NAMALWA (cell line): ENCODE results near the gene GAS7.
A peak's percentile ranks its signal among the peaks of the same experiment; 100 is the strongest.

Source experiments
- DNase-seq: peaks from one replicate; pipeline ENCODE4 v3.0.0-alpha.2; 2015; ENCODE audit warnings: low spot score

Gene GAS7

GRCh38 chr17:9981344-9981915, 217.0 kb downstream of the GAS7 start:
- no peak for DNase-seq

GRCh38 chr17:9979463-9979995, 218.9 kb downstream of the GAS7 start:
- DNase-seq = no peak

- no peak for DNase-seq
Observed at GRCh38 chr17:9977180-9977575, 221.2 kb downstream of the GAS7 start.

GRCh38 chr17:9976283-9977179, 221.9 kb downstream of the GAS7 start:
- DNase-seq = no peak

GRCh38 chr17:9974448-9975381, 223.7 kb downstream of the GAS7 start:
- DNase-seq = no peak

GRCh38 chr17:9973669-9974447, 224.5 kb downstream of the GAS7 start:
- DNase-seq = no peak

- no peak for DNase-seq
Observed at GRCh38 chr17:9971991-9972390, 226.4 kb downstream of the GAS7 start.

GRCh38 chr17:9969301-9969935, 229.0 kb downstream of the GAS7 start:
- no peak for DNase-seq

- no peak for DNase-seq
Observed at GRCh38 chr17:9968881-9969280, 229.5 kb downstream of the GAS7 start.

- no peak for DNase-seq
Observed at GRCh38 chr17:9968008-9968407, 230.4 kb downstream of the GAS7 start.

- DNase-seq = peak; percentile 39
Observed at GRCh38 chr17:9959377-9959981, 238.9 kb downstream of the GAS7 start.

- no peak for DNase-seq
Observed at GRCh38 chr17:9958586-9959281, 239.7 kb downstream of the GAS7 start.

- DNase-seq = no peak
Observed at GRCh38 chr17:9957244-9957643, 241.2 kb downstream of the GAS7 start.

GRCh38 chr17:9956474-9957131, 241.8 kb downstream of the GAS7 start:
- no peak for DNase-seq

- DNase-seq = no peak
Observed at GRCh38 chr17:9953492-9953891, 244.9 kb downstream of the GAS7 start.

- no peak for DNase-seq
Observed at GRCh38 chr17:9951803-9952202, 246.6 kb downstream of the GAS7 start.

- no peak for DNase-seq
Observed at GRCh38 chr17:9948928-9949327, 249.5 kb downstream of the GAS7 start.

GRCh38 chr17:9944704-9945103, 253.7 kb downstream of the GAS7 start:
- no peak for DNase-seq

GRCh38 chr17:9943343-9943742, 255.1 kb downstream of the GAS7 start:
- no peak for DNase-seq
